KMS-11 (cell line): Measurements from ENCODE around the gene PTCSC3.

ENCODE experiments used
- H2AFZ ChIP-seq: fragments of 200-600 bp; sonication (generic); 2 replicates; pipeline ENCODE4 v1.6.1; 2016; ENCODE audit warnings: antibody characterized with exemption, mixed run types, low read depth
- H3K27ac ChIP-seq: fragments of 200-600 bp; sonication (generic); 2 replicates; pipeline ENCODE4 v1.6.1; 2016; ENCODE audit warnings: mild to moderate bottlenecking, mixed run types
- H3K27me3 ChIP-seq: fragments of 200-600 bp; sonication (generic); 2 replicates; pipeline ENCODE4 v1.6.1; 2017; ENCODE audit warnings: mild to moderate bottlenecking, low read depth, mixed run types, moderate library complexity; ENCODE audit not compliant: insufficient read depth
- H3K36me3 ChIP-seq: fragments of 200-600 bp; sonication (generic); 2 replicates; pipeline ENCODE4 v1.6.1; 2017; ENCODE audit warnings: mild to moderate bottlenecking, mixed run types; ENCODE audit not compliant: insufficient read depth
- H3K4me1 ChIP-seq: fragments of 200-600 bp; sonication (generic); 2 replicates; pipeline ENCODE4 v1.6.1; 2016; ENCODE audit warnings: mild to moderate bottlenecking, low read depth, mixed run types; ENCODE audit not compliant: poor library complexity, severe bottlenecking
- H3K4me2 ChIP-seq: fragments of 200-600 bp; sonication (generic); 2 replicates; pipeline ENCODE4 v1.7.0; 2016; ENCODE audit warnings: mild to moderate bottlenecking, mixed run types
- H3K4me3 ChIP-seq: fragments of 200-600 bp; sonication (generic); IDR thresholded peaks from 2 replicates; pipeline ENCODE4 v1.6.1; 2017; ENCODE audit warnings: low read depth, low read length, mixed read lengths; ENCODE audit not compliant: insufficient read depth
- H3K79me2 ChIP-seq: fragments of 200-600 bp; sonication (generic); 2 replicates; pipeline ENCODE4 v1.6.1; 2016; ENCODE audit warnings: low read depth, mixed run types; ENCODE audit not compliant: insufficient read depth
- H3K9ac ChIP-seq: fragments of 200-600 bp; sonication (generic); 2 replicates; pipeline ENCODE4 v1.6.1; 2016; ENCODE audit warnings: mild to moderate bottlenecking, mixed run types
- H4K20me1 ChIP-seq: fragments of 200-600 bp; sonication (generic); 2 replicates; pipeline ENCODE4 v1.6.1; 2016; ENCODE audit warnings: mild to moderate bottlenecking, mixed run types; ENCODE audit not compliant: insufficient read depth
- CTCF ChIP-seq: fragments of 200-600 bp; sonication (generic); conservative IDR thresholded peaks from 2 replicates; pipeline ENCODE4 v1.6.1; 2017; ENCODE audit warnings: low read depth, mild to moderate bottlenecking, antibody characterized with exemption, low read length, moderate library complexity, mixed read lengths

The PTCSC3 gene

DNA sequence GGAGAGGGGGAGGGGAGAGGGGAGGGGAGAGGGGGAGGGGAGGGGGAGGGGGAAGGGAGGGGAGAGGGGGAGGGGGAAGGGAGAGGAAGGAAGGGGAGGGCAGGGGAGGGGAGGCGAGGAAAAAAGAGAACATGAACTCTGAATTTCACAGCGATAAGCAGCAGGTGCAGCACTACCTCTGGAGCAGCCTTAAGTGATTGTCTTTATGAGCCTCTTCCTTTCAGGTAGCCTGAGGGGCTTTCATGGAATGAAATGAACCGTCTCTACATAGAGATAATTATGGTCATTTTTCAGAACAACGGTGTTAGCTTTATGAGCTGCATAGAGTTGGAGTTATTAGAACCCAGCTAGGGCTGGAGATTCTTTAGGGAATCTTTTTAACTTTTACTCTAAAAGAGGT is 18.1 kb upstream of the PTCSC3 start:
- TF ChIP-seq CTCF: no peak
- H3K79me2 ChIP-seq: no peaks in the 10 kb centered on the region
- no peaks in the 10 kb centered on the region for H3K27me3 ChIP-seq
- peaks cover 11% of the 10 kb centered on the region for H3K4me1 ChIP-seq
- H2AFZ ChIP-seq: no peak overlapping the region
- H3K4me3 ChIP-seq: no peak overlapping the region
- no peak overlapping the region for H3K4me2 ChIP-seq
- H3K27ac ChIP-seq: no peak overlapping the region
- no peaks in the 10 kb centered on the region for H3K36me3 ChIP-seq
- H4K20me1 ChIP-seq: no peaks in the 10 kb centered on the region
- no peak overlapping the region for H3K9ac ChIP-seq

- Histone ChIP-seq H4K20me1 (no peaks in the 10 kb centered on the region), H3K27me3 (no peaks in the 10 kb centered on the region)
- no peak for TF ChIP-seq CTCF
These were observed 16.0 kb upstream of the PTCSC3 start for GRCh38 chr14:36192530-36192929.

GRCh38 chr14:36183402-36183801 is 6.9 kb upstream of the PTCSC3 start:
- no peaks in the 10 kb centered on the region for H4K20me1 ChIP-seq
- no peak overlapping the region for H3K27ac ChIP-seq
- no peaks in the 10 kb centered on the region for H3K36me3 ChIP-seq
- H3K4me2 ChIP-seq: no peak overlapping the region
- H3K79me2 ChIP-seq: no peaks in the 10 kb centered on the region
- no peak for TF ChIP-seq CTCF
- no peak overlapping the region for H3K4me3 ChIP-seq
- H3K27me3 ChIP-seq: no peaks in the 10 kb centered on the region
- no peak overlapping the region for H2AFZ ChIP-seq
- H3K4me1 ChIP-seq: no peaks in the 10 kb centered on the region
- no peak overlapping the region for H3K9ac ChIP-seq

More at GRCh38 chr14:36192530-36192929, 16.0 kb upstream of the PTCSC3 start:
- Histone ChIP-seq H3K4me2 (no peak overlapping the region), H3K4me1 (peaks cover 5% of the 10 kb centered on the region), H3K9ac (no peak overlapping the region), H3K36me3 (no peaks in the 10 kb centered on the region), H2AFZ (no peak overlapping the region), H3K27ac (no peak overlapping the region), H3K79me2 (no peaks in the 10 kb centered on the region), H3K4me3 (no peak overlapping the region)

- Histone ChIP-seq H3K4me2 (no peak overlapping the region), H3K36me3 (no peaks in the 10 kb centered on the region), H4K20me1 (no peaks in the 10 kb centered on the region), H3K27ac (no peak overlapping the region), H3K9ac (no peak overlapping the region), H3K4me3 (no peak overlapping the region), H2AFZ (no peak overlapping the region), H3K79me2 (no peaks in the 10 kb centered on the region), H3K27me3 (no peaks in the 10 kb centered on the region), H3K4me1 (no peaks in the 10 kb centered on the region)
- no peak for TF ChIP-seq CTCF
These were observed 4.9 kb upstream of the PTCSC3 start for GRCh38 chr14:36181417-36181816.
